HG02763 (cell line): Measurements from ENCODE around the gene ESR1.

ENCODE experiments used
- ATAC-seq: cut with Tn5 transposase; IDR thresholded peaks from one replicate; pipeline ENCODE4 v1.9.1; 2021; ENCODE audit warnings: mild to moderate bottlenecking, moderate library complexity; ENCODE audit not compliant: unreplicated experiment

ESR1 gene

DNA sequence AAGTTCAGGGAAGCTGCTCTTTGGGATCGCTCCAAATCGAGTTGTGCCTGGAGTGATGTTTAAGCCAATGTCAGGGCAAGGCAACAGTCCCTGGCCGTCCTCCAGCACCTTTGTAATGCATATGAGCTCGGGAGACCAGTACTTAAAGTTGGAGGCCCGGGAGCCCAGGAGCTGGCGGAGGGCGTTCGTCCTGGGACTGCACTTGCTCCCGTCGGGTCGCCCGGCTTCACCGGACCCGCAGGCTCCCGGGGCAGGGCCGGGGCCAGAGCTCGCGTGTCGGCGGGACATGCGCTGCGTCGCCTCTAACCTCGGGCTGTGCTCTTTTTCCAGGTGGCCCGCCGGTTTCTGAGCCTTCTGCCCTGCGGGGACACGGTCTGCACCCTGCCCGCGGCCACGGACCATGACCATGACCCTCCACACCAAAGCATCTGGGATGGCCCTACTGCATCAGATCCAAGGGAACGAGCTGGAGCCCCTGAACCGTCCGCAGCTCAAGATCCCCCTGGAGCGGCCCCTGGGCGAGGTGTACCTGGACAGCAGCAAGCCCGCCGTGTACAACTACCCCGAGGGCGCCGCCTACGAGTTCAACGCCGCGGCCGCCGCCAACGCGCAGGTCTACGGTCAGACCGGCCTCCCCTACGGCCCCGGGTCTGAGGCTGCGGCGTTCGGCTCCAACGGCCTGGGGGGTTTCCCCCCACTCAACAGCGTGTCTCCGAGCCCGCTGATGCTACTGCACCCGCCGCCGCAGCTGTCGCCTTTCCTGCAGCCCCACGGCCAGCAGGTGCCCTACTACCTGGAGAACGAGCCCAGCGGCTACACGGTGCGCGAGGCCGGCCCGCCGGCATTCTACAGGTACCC lies at the start of gene ESR1:
Gene ESR1, plus strand, starts transcription at position 170 of the 858 bp plus-strand sequence. Its CDS starts 231 bp downstream, at position 401.
- ATAC-seq = no peak

DNA sequence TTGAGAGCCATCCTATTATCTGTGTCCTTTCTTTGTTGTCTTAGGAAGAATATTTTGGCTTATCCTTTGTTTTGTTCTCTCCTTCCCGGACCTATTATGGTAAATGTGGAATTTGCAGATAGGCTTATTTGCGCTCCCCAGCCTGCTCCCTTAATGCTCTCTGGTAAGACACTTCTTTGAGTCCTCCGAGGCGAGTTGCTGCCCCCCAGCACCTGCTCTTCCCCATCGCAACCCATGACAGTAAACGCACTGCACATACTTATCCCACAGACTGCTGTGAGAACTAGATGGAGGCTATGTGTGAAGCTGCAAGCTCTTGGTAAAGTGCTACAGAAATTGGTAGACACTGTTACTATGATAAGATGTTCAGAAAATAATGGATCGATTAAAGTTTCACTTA lies 47.0 kb upstream of the ESR1 start:
- no peak for ATAC-seq

DNA sequence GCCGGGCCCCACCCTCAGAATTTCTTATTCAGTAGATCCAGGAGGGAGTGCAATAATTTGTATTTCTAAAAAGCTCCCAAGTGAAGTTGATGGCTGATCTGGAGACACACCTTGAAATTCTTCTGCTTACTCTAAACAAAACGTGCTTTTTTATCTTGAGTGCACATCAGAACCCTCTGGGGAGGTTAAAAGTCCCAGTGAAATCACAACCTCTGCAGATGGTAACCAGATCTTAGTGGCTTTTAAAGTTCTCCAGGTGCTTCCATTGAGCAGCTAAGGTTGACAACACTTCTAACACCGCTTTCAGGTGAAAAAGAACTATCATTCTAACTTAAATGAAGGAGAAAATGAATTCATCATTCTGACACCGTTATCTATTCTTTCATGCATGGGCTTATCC lies 45.6 kb upstream of the ESR1 start:
- ATAC-seq = no peak

DNA sequence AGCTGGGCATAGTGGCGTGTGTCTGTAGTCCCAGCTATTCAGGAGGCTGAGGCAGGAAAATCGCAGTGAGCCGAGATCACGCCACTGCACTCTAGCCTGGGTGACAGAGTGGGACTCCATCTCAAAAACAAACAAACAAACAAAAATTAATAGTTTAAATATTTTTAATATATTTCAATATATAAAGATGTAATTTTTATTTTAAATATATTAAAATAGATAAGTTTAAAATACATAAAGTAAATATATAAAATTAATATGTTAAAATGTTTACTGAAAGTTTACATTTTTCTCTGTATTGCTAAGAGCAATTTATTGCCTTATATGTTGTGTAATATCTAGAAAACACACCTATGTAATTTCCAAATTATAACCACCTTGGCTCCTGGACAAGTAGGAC lies 44.7 kb upstream of the ESR1 start:
- ATAC-seq = no peak

DNA sequence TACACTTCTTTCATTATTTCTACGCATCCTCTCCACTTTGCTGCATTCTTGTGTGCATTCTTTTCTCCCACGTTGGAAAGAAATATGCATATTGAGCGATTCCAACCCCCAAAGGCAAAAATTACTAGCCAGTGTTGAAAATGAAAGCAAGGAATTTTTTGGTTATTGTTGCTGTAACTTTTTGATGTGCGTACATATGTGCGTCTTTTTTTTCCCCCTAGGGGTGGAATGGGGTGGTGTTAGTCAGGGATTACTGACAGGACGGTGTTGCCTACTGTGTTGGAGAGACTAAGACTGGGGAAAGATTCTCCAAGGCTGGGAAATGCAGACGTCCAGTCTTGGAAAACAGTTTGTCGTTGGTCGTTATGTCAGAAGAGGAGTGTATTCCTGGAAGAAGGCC lies 44.2 kb upstream of the ESR1 start:
- no peak for ATAC-seq

DNA sequence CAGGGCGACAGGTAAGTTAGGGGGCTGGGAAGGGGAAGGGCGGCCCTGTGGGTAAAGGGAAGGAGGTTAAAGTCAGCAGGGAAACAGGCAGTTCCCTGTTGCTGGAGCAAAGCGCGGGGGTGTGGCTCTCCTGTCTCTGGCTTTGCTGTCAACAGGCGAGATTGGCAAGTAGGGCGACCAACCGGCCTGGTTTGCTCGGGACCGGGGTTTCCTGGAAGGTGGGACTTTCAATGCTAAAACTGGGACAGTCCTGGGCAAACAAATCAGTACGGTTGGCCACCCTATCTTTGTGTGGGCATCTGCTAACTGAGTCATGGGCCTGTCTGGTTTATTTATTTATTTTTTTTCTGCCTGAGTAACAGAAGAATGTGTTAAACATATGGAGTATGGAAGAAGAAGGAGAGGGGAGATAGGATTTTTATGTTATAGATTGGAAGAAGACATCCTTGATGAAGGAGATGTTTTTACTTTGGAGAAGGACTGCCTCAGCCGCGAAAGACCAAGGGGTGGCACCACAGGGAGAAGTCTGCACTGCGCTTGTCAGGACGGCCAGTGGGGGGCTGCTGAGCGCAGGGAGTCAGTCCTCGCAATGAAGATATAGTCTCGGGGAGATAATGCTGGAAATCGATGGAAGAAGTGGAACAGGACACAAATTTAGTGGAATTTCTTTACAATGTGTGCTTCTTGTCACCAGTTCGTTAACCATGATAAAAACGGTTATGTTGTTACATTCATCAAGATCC lies 43.4 kb upstream of the ESR1 start:
- ATAC-seq = peak; percentile 72

DNA sequence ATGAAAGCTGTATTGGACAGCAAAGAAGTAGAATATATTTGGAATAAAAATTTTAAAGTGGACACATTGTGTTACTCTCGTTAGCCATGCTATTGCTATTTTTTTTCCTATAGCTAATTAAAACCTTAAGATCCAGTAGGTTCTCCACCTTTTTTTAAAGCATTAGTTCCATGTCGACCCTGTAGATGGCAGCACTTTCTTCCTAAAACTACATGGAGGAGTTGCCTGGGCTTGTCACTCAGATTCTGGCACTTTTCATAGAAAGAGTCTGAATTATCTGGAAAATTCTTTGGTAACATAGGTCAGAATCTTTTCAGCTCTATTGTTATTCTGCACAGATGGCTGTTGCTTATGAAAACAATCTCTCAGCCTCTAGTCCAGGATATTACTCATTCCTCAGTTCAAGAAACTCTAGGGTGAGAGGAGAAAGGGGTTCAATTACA lies 42.0 kb upstream of the ESR1 start:
- peak; percentile 61 for ATAC-seq

DNA sequence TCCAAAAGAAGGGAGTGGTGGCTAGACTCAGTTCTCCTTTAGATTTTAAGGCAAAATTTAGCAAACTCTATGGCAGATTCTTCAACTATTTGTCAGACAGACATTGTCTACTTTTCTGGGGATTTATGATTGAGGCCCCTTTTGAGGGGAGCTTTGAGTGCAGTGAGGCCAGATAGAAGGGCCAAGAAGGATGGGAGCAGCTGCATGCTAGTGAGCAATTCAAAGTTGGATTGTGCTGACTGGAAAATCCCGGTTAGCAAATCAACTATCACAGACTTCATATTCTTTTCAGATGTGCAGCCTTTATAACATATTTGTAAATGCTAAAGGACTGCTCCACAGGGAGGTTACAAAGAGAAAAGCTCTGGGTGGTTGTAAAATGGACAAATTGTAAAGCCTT lies 35.0 kb upstream of the ESR1 start:
- ATAC-seq = no peak

DNA sequence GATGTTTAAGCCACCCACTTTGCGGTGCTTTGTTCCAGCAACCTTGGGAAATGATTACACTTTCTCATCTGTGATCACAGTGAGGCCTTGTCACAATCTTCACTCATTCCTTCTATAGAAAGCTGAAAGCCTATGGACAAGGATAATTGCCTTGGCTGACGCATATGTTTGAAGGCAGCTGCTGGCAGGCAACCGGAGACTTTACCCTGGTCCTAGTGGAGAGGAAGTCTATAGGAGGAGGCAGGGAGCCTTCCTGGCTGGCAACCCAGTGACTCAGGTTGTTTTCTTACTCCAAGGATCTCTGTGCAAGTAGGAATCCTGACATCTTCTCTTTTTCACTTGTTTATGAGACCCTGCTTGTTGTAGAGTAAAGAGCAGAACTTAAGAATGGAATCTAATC lies 34.1 kb upstream of the ESR1 start:
- no peak for ATAC-seq

DNA sequence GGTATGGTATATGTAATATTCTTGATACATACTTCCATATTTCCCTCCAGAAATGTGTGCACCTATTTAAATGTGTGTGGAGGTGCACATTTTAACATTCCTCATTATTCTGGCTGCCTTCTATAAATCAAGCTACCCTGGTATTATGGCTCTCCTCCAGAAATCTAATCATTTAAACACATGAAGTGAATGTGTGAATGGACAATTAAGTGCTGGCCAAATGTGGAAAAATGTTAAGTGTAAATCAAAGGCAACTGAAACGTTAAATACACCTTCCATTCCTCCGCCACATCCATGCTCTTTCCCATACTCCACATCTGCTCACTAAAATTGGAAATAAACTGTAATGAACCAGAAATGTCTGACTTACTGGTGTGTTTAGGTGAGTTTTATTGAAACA lies 24.9 kb upstream of the ESR1 start:
- no peak for ATAC-seq

DNA sequence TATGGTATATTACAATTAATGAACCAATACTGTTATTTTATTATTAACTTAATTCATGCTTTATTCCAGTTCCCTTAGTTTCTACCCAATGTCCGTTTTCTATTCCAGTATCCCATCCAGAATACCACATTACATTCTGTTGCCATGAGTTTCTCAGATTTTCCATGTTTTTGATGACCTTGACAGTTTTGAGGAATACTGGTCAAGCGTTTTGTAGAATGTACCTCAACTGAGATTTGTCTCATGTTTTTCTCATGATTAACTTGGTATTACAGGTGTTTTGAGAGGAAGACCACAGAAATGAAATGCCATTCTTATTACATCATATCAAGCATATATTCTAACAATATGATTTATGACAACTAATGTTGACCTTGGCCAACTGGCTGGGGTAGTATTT lies 23.8 kb upstream of the ESR1 start:
- no peak for ATAC-seq

DNA sequence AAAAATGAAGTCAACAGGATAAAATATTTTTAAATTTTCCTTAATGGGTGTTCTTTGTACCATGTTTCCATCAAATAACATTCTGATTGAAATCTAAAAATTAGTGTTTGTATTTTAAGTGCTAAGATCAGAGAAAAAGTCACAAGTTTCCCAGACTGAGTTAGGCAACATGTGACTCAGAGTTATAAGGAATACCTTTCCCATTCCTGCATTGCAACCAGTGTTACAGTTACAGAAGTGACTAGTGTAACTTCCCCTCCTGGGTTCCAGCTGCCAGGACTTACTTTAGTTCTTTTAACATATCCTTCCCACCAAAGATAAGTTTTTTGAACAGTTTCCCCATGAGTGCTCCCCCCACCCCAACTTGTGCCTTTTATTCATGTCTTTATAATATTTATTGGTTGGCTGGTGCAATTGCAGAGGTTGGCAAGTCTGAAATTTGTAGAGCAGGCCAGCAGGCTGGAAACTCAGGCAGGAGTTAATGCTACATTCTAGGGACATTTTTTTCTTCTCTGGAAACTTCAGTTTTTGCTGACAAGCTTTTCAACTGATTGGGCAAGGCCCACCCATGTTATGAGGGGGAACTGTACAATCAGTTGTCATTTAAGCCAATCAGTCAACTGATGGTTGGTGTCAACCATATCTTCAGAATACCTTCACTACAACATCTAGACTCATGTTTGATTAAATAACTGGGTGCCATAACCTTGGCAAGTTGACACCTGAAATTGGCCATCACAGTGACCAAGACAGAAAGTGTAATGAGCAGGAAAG lies 22.9 kb upstream of the ESR1 start:
- ATAC-seq = no peak

DNA sequence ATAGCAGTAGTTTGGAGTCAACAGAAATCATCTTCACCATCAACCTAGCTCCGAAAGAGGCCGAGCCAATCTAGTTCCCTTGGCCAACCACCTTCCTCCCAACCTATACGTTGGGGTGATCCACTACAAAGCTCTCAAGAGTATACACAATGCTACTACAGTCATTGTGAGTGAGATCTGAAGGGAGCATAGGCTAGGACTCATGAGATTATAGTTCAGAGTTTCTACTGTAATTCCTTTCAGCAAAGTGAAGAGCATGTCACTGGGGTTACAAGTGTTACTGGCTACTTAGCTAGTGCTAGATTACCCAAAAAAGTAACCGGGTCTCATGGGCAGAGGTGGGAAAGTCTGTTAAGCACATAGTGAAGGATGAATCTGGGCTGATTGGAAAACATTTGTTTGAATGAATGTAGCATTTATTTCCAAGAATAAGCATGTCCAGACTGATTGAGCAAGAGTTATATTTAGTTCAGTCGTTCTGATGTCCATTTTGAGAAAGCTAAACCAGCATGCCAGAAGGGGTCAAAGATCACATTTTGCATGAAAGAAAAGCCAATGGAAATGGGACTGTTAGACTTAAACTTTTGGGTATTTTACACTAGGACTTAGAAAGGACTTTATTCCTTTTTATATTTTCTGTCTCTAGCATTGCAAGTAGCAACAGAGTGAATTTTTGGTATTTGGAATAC lies 10.5 kb upstream of the ESR1 start:
- ATAC-seq = no peak

DNA sequence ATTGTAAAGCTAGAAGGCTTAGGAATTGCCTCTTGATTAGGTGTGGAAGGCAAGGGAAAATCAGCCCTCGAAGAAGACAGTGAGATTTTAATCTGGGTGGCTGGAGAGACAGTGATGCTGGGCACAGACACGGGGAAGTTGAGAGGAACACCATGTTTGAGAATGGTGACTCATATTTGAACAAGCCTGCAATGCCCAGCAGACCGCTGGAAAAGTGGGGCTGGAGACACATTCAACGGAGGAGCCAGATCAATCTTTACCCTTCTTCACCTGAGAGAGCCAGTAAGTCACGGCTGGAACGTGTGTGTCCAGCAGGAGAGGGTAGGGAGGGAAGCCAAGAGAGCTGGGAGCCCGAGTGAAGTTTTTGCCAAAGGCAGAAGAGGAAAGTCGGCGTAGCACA lies 3.7 kb upstream of the ESR1 start:
- ATAC-seq = no peak

DNA sequence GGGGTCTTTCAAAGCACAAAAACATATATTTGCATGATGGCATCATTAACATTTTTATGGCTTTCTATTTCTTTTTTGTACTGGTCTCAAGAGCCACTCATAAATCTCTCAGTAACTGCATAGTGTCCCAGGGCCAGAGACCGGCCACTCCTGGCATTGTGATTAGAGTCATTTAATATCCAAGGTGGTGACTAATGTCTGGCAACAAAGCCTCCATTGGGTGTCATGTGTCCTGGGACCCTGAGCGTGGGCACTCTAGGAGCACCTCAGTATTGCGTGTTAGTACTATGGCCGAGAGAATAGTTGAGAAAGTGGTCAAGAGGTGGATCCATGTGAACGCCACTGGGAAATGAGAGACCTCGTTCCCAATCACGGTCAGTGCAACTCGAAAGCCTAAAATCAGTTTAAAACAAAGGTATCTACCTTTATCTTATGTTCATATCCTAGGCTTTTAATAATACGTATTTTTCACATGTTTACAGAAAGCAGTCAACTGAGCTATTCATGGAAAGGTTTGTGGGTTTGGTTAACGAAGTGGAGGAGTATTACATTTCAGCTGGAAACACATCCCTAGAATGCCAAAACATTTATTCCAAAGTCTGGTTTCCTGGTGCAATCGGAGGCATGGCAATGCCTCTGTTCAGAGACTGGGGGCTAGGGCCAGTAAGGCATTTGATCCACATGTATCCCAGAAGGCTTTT lies 2.7 kb upstream of the ESR1 start:
- no peak for ATAC-seq

DNA sequence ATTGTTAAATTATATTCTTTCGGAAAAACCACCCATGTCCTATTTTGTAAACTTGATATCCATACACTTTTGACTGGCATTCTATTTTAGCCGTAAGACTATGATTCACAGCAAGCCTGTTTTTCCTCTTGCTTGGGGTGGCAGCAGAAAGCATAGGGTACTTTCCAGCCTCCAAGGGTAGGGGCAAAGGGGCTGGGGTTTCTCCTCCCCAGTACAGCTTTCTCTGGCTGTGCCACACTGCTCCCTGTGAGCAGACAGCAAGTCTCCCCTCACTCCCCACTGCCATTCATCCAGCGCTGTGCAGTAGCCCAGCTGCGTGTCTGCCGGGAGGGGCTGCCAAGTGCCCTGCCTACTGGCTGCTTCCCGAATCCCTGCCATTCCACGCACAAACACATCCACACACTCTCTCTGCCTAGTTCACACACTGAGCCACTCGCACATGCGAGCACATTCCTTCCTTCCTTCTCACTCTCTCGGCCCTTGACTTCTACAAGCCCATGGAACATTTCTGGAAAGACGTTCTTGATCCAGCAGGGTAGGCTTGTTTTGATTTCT lies 2.1 kb upstream of the ESR1 start:
- ATAC-seq = no peak

DNA sequence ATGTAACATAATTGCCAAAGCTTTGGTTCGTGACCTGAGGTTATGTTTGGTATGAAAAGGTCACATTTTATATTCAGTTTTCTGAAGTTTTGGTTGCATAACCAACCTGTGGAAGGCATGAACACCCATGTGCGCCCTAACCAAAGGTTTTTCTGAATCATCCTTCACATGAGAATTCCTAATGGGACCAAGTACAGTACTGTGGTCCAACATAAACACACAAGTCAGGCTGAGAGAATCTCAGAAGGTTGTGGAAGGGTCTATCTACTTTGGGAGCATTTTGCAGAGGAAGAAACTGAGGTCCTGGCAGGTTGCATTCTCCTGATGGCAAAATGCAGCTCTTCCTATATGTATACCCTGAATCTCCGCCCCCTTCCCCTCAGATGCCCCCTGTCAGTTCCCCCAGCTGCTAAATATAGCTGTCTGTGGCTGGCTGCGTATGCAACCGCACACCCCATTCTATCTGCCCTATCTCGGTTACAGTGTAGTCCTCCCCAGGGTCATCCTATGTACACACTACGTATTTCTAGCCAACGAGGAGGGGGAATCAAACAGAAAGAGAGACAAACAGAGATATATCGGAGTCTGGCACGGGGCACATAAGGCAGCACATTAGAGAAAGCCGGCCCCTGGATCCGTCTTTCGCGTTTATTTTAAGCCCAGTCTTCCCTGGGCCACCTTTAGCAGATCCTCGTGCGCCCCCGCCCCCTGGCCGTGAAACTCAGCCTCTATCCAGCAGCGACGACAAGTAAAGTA lies 547 bp upstream of the ESR1 start:
- no peak for ATAC-seq

DNA sequence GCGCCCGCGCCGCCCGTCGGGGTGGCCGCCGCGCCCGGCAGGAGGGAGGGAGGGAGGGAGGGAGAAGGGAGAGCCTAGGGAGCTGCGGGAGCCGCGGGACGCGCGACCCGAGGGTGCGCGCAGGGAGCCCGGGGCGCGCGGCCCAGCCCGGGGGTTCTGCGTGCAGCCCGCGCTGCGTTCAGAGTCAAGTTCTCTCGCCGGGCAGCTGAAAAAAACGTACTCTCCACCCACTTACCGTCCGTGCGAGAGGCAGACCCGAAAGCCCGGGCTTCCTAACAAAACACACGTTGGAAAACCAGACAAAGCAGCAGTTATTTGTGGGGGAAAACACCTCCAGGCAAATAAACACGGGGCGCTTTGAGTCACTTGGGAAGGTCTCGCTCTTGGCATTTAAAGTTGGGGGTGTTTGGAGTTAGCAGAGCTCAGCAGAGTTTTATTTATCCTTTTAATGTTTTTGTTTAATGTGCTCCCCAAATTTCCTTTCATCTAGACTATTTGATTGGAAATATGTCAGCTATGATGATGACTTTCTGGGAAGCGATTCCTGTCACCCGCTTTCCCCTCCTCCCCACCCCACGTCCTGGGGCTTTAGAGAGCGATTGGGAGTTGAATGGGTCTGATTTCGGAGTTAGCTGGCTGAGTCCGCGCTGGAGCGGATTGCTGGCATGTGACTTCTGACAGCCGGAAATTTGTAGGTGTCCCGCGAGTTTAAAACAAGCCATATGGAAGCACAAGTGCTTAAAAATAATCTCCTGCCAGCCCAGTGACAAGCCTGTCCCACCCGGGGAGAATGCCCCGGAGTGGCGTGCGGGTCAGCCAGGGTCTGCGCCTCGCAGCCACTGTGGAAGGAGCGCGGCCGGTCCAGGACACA lies 1.1 kb downstream of the ESR1 start:
- ATAC-seq = no peak
